GM18511 (cell line): ENCODE measurements around the gene GPR153.

Source experiments
- ATAC-seq: cut with Tn5 transposase; IDR thresholded peaks from one replicate; pipeline ENCODE4 v1.9.1; 2021; ENCODE audit warnings: mild to moderate bottlenecking, moderate library complexity; ENCODE audit not compliant: unreplicated experiment

Gene GPR153

DNA sequence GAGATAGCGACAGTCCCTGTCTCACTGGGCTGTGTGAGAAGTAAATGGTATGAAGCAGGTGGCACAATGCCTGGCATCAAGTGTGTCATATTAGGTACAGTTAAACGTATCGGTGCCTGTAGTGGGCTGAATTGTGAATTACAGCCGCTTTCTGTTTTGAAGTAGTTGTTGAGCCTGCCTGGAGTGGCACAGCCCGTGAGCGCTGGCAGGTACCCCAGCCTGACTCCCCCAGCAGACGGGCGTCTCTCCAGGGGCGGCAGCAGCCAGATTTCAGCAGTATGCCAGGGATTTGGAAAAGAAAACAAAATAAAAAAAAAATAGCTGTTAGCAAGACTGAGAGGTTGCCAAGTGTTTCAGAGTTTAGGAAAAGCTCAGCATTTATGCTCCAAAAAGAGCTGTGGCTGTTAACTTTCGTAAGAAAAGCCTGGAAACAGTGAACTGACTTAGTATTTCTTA is 26.6 kb upstream of the GPR153 start:
- ATAC-seq, result no peak

DNA sequence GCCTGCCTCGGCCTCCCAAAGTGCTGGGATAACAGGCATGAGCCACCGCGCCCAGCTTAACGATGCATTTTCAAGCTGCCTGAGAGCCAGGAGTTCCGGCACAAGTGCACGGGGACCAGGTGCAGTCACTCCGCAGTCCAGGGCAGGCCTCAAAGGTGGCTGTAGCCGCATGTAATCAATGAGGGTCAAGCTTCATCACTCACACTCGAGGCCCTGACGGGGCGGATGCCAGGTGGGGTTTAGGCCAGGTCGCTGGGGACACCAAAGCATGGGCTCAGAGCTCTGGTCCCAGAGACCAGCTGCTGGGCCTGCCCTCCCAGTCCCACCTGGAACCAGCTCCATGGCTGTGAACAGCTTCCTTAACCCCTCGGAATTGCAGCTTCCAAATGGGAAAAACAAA is 26.1 kb upstream of the GPR153 start:
- ATAC-seq, result no peak

DNA sequence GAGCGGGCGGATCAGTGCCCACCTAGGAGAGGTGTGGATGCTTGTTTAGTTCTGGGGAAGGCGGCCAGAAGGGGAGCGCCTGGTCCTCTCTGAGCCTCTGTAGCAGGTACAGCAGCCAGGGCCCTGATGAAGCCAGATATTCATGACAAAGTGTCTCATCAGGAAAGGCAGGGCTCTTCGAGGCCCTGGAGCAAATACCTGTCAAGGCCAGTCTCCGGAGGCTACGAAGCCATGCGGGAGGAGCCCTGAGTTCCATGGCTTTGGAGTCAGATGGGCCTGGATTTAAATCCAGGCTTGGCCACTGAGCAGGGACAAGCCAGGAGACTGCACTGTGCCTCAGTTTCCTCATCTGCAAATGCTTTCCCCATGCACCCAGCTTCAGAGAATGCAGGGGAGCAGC is 25.4 kb upstream of the GPR153 start:
- ATAC-seq, result no peak

DNA sequence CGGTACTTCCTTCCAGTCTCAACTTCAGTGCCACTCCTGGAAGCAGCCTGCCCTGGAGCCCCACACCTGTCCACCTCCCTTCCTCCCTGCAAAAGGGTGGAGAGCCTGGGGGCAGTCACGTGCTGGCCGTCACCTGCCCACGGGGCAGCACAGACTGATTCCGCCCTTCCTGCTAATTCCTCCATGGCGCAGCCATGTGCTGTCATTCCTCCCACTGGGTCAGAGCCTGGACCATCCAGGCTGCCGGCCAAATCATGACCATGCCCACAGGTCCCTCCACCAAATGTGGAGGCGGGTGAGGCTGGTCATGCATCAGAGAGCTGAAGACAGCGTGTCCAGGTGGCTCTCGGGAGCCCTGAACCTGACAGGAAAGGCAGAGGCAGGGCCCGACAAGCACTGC is 24.4 kb upstream of the GPR153 start:
- no peak for ATAC-seq

DNA sequence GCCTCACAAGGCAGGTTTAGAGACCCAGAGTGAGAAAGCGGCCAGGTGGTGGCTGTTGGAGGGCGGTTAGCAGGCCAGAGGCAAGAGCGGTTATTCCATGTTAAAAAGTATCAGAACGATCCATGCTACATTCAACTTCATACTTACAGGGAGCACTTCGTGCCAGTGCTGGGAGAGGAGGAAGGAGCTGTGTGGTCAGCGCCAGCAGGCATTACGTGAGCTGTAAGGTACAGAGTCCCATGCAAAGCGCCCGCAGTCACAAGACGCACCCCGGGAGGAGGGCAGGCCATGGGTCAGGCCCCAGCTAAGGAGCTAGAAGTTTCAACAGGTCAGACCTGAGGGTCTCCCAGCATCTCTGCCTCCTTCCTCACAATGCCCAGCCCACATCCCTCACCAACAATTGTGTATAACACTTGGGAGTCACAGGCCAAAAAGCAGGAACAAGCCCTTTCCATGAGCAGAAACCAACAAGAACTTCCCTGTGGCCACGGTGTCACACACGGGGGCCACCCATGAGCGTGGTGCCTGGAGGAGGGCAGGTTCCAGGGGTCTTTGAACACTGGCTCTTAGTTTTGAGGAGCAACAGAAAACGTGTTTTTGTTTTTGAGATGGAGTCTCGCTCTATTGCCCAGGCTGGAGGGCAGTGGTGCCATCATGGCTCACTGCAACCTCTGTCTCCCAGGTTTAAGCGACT is 21.8 kb upstream of the GPR153 start:
- ATAC-seq, result no peak

DNA sequence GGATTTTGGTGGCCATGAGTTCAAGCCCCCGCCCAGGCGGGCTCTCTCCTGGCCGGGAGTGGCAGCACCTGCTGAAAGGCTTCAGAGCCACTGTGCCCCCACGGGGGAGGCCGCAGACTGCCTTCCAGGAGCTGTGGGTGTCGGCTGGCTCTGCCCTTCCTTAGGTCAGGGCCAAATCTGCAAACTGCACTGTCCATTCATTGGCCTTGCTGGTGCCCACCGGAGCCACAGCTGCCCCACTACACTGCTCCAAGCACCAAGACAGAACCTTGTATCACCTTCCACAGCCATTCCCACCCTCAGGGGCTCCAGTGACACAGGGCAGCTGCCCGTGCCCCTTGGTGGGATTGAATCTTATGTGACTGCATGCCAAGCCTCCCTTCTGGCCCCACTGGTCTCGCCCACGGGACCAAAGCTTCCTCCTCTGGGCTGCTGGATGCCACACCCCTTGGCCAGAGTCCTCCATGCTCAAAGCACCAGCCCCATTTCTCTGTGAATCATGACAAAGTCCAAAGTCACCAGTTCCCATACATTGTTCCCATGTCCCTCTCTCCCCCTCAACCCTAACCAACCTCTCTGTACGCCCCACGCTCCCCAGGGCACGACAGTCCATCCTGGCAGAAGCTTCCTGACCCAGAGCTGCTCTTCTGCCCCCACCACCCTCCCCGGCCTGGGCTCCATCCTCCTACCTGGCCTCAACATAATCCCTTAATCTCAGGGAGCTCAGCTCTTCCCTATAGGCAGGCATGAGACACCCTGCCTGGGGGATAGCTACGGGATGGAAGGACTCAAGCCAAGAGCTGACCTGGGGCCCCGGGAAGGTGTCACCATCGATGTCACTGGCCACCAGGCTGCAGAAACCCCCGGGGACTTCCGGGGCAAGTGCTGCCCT is 20.9 kb upstream of the GPR153 start:
- ATAC-seq, result no peak

DNA sequence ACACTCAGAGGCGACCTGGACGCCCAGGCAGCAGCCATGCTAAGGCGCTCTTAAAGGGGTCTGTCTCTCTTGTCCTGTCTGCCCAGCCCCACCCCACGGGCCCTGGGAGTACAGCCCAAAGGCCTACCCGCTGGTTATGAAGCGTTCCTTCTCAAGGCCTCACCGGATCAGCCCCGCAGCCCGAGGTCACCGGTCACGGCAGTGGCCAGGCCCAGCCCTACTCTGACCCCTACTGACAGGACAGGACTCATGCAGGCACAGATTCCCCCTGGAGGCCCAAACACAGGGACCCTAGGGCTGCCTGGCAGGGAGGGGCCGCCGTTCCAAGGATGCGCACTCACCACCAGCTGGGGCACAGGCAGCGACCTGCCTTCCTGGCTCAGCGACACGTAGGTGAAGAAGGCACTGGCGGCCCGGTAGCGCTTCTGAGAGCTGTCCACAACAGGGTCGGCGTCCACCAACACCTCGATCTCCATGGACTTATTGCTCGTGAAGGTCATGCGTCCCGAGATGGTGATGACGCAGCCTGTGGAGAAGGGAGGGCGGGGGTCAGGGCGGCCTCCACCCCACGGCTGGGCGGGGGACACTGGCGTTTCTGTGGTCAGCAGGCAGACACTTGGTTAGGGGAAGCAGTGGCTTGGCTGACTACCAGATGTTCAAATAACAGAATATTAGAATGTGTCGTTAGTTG is 20.0 kb upstream of the GPR153 start:
- ATAC-seq, result no peak

DNA sequence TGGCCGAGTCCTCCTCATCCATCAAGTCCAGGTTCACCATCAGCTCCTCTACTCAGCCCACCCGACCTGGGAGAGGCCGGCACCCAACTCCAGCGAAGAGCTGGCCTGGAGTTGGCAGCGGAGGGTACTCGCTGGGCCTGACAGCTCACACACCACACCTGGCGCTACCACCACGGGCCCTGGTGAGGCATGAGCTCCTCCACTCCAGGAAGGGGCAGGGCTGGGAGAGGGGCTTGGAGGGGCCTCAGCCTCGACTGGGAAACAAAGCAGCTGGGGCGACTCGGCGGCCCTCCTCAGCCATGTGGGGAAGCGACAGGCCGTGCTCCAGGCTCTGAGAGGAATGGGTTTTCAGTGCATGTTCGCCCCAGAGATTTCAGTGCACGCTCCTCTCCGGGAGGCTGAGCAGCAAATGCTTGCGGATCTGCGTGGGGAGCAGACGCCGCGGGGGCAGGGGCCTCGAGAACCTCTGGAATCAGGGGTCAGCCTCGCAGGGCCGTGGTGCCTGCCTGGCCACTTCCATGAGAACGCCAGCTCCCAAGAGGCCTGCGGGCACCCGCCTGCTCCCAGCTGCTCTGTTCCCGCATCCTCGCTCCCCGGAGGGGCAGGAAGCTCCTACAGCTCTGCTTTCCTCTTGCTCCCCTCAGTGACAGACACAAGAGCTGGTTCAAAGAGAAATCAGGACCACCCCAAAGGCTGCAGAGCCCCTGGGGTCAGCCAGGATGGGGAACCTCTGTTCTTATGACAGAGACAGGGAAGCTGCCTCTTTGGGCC is 18.9 kb upstream of the GPR153 start:
- no peak for ATAC-seq

DNA sequence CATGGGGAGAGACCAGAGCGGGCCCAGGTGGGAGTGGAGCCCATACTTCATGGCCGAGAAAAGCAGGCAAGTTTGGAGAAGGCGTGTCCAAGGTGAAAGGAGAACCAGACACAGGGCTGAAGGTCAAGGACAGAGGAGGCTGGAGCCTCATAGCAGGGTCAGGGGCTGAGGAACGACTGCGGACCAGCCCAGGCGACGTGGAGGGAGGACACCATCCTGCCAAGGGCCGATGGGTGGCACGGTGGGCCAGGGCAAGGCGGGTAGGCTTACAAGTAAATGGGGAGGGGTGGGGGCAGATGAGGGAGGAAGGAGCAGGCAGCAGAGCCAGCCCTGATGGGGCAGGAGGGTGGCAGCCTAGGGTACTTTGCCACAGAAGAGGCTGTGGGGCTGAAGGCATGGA is 18.2 kb upstream of the GPR153 start:
- no peak for ATAC-seq

DNA sequence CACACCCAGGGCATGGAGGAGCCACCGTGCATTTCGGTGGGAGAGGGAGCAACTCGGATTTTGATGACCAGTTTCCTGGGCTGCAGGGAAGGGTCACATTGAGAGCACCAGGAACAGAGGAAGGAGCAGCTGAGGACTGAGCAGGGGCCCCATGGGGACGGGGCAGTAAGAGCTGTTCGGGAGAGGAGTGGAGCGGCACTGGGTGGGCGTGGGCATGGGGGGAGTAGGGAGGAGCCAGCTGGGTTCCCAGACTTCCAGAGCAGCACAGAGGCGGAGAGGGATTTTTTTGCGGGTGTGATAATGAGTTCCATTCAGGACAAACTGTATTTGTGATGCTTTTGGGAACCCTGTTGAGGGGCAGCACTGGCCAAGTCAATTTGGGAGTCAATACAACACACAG is 17.4 kb upstream of the GPR153 start:
- ATAC-seq, result no peak

DNA sequence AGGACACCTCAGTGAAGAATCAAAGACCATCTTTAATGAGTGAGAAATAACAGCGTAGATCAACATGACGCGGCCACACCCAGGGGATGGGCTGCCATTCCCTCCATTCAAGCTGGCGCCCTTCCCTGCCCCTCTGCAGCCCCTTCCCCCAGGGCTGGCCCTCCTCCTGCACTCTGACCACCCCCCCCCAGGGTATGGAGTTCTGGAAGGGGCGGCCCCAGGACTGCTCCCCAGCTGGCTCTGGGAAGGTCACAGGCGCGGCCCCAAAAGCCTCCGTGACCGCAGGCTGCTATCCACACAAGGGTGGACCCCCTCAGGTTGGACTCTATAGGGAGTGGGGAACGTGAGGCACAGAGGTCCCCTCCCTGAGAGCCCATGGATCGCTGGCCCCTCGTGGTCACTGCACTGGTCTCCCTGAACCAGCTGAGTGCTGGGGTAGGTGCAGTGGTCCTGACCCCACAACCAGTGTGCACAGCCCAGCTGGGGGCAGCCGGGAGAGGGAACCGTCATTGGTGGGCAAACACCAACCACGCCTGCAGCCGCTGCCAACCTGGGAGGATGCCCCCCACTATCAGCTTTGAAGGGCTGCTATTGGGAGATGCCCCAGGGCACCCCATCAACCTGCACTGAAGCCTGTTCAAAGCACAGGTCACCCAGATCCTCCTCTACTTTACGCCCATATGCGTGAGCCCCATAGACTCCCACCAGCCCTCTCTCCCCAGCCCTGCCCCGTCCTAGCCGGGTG is 16.1 kb upstream of the GPR153 start:
- ATAC-seq, result no peak

DNA sequence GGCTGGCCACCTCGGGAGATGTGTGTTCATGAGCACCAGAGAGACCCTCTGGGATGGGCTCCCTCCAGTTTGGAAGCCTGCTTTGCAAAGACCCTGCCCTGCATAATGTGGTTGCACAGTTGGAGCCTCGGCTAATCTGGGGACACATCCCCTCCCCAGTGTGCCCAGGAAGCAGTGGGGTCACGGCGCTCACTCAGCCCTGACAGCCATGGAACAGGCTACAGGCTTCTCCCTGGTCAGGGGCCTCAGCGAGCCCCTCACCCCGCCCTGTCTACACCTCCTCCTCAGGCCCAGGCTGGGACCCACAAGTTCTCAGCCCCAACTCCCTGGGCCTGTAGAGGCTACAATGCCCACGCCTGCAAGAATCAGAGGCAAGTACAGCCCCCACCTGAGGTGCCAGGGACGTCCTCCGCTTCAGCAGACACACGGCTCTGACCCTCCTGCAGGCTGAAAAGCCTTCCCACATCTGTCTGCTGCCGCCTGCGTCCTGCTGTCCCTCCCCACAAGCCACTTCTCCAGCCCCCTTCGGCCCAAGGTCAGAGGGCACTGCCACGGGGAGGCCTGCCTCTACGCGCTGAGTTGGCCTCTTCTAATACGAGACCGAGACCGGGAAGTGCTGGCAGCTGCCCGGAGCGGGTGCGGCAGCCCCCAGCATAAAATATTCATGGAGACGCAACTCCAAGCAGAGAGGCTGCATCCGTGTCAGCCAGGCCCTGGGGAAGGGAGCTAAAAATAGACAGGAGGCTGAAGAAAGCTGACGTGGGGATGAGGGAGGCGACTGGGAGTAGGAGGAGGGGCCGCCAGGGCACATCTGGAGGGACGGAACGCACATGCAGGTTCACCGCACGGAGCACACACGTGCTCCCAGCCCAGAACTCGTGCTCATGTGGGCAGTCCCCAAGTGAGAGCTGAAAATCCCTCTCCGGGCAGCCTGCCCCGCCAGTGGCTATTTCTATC is 15.2 kb upstream of the GPR153 start:
- ATAC-seq, result no peak

DNA sequence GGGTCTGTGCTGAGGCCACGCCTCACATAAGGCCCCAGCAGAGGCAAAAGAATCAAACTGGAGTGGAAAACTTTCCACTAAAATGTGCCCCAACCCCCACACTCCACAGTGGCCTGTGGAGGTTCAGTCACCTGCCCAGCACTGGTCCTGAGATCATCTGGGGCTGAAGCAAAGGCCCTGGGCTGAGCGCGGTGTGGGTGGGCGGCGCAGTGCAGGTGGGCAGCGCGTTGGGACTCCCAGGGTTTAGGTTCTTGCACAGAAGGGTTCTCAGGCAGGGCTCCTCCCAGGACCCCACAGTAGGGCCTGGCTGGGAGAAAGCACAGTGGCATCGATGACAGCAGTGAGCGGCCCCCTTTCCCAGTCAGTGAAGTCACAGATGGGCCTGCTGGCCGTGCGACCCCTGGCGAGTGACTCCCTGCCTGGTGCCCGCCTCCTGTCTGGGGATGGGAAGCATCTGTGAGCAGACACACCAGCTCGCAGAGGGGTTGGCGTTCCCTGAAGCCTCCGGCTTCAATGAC is 13.8 kb upstream of the GPR153 start:
- no peak for ATAC-seq

DNA sequence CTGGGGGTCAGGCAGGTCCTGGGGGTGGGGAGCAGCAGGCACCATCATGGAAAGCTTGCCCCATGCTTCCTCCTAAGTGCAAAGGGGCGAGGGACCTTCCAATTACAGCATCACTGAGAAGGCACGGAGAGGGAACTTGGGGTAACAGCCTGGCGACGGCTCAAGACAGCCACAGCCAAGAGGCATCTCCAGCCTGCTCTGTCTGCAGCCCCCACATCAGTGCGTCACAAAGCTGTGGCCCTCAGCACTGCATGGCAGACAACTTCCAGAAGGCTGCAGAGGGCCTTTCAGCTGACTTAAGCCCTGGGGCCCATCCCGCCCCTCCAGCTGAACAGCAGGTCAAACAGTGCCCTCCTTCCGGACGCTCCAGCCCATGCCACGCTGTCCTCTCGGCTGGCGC is 13.2 kb upstream of the GPR153 start:
- ATAC-seq, result no peak

DNA sequence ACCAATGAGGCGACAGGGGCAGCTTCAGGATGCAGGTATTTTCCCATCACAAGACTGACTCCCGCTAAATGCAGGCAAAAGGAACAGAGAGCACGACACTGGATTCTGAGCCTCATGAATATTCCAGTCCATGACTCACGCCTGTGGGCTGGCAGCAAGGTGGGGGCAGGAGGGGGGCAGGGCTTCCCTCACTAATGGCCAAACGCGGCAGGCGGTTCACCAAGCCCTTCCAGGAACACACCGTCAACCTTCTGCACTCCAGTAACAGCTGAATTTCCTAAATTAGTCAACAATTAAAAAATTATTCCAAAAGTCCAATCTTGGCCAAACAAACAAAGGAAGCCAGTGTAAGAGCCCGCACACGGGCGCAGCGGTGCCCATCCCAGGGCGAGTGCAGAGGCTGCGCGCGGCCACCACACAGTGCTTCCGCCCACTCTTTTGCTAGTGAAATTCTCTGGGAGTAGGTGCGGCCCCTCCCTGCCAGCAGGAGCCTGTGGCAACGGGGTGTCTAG is 12.5 kb upstream of the GPR153 start:
- ATAC-seq, result no peak

DNA sequence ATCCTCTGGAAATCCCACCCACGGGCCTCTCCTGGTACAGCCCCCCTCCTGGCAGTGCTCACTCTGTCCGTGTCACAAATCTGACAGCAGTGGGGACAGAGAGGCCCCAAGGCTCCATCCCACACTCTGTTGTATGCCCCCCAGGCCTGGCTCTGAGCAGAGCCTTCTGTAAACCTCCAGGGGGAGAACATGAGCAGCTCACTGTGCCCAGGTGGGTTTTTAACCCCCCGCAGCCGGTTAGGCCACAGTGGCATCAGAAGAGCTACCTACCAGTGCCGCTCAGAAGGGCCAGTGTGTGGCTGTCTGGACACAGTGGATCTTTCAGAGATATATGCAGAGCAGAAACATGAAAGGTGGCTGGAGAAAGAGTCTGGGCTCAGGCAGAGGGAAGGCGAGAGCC is 12.0 kb upstream of the GPR153 start:
- no peak for ATAC-seq

DNA sequence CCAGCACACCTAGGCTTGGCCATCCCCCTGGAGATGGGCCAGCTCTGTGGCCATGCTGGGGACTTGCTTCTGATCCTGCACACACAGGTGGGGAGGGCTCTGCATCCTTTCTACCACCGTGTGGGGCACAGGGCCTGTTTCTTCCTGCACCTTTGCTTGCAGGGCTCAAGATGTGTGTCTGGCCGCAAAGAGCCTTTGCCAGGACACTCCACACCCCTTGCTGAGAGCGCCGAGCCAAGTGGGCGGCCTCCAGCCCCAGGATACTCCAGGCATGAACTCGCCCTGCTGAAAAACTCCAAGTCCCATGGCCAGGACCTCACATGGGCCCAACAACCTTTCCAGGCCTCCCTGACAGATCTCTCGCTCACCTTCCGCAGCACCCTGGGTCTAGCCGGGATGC is 11.6 kb upstream of the GPR153 start:
- ATAC-seq, result no peak

DNA sequence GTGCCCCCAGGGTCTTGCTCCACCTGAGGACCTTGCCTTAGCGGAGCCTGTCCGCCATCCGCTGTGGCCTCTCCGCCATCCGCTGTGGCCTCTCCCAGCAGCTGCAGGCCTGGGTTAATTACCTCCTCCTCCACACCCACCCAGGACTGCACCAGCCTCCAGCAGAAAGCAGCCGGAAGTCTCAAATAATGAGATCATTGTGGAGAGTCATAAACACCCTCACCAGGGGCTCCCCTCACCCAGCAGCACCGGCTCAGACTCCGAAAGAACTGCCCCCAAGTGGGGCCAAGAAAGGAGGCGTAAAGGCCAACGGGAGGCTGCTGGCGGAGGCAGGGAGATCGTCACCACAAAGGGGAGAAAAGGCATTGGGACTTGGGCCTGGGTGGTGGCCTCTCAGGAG is 10.7 kb upstream of the GPR153 start:
- ATAC-seq, result no peak

DNA sequence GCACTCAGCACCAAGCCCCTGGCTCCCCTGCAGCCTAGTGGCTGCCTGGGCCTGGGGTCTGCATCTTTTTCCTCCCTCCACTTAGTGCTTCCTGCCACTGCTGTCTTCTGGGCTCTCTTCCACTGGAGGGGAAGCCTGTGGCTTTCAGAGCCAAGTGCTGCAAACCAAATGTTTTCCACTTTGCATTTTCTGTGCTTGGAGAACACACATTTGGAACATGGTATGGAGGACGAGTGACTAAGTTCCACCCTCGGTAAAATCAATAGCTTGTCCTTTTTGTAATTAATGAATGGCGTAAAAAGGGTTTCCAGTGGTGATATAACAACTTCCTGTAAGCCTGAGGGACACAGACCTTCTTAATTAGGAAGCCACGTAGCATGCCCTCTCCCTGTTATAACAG is 10.1 kb upstream of the GPR153 start:
- no peak for ATAC-seq
